HL-60 (cell line): ENCODE results near the gene GDPD4.

ENCODE experiments used
- GABPA ChIP-seq: IDR thresholded peaks from 2 replicates; pipeline ENCODE4 v1.6.1; 2012; ENCODE audit warnings: low read depth
- POLR2AphosphoS5 ChIP-seq: IDR thresholded peaks from 2 replicates; pipeline ENCODE4 v1.6.1; 2012; ENCODE audit warnings: low read depth
- SPI1 ChIP-seq: IDR thresholded peaks from 2 replicates; pipeline ENCODE4 v1.6.1; 2012; ENCODE audit warnings: low read depth, mild to moderate bottlenecking, borderline replicate concordance
- TF ChIP-seq, protein P1 (sequence below): IDR thresholded peaks from one replicate; pipeline ENCODE4 v1.5.1; 2011; ENCODE audit warnings: low read length, control low read depth, inconsistent platforms; ENCODE audit not compliant: insufficient read depth
- TF ChIP-seq, protein P2 (sequence below): IDR thresholded peaks from 2 replicates; pipeline ENCODE4 v1.6.1; 2012; ENCODE audit warnings: low read depth; ENCODE audit not compliant: insufficient replicate concordance

DNA sequence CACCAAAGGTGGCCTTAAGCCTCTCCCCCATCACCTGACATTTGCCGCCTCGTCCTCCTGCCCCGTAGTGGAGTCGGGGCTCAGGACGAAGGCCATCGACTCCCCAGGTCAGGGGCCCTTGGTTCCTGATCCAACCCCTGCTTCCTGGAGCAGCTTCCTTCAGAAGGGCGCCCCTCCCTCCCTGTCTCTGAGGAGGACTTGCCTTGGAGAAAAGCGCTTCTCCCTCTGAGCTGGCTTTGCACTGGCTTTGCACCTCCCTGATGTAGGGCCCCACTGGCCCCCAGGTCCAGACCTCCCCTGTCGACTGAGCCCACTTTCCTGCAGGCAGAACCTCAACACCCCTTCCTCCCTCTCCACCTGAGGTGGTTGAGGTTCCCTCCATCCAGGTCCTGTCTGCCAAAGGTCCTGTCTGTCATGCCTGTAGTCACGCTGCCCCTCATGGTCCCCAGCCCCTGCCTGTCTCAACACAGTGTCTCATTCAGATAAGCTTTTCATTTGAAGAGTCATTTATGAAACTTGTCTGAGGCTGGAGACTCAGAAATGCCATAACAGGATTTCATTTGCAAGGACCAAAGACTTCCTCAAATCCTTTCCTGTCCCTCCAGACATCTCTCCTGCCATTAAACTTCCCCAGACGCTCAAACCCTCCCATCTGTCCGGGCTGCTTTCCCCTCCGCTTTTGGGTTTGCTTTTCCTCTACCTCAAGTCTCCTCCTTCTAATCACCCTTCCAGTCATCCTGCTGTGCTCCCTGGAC, 95.0 kb downstream of the GDPD4 start:
- TF ChIP-seq, protein P1, sequence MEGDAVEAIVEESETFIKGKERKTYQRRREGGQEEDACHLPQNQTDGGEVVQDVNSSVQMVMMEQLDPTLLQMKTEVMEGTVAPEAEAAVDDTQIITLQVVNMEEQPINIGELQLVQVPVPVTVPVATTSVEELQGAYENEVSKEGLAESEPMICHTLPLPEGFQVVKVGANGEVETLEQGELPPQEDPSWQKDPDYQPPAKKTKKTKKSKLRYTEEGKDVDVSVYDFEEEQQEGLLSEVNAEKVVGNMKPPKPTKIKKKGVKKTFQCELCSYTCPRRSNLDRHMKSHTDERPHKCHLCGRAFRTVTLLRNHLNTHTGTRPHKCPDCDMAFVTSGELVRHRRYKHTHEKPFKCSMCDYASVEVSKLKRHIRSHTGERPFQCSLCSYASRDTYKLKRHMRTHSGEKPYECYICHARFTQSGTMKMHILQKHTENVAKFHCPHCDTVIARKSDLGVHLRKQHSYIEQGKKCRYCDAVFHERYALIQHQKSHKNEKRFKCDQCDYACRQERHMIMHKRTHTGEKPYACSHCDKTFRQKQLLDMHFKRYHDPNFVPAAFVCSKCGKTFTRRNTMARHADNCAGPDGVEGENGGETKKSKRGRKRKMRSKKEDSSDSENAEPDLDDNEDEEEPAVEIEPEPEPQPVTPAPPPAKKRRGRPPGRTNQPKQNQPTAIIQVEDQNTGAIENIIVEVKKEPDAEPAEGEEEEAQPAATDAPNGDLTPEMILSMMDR: no peak
- TF ChIP-seq POLR2AphosphoS5 (no peak), SPI1 (peak; percentile 50; the same call in 1 of the 2 replicates), GABPA (no peak)
- TF ChIP-seq, protein P2, sequence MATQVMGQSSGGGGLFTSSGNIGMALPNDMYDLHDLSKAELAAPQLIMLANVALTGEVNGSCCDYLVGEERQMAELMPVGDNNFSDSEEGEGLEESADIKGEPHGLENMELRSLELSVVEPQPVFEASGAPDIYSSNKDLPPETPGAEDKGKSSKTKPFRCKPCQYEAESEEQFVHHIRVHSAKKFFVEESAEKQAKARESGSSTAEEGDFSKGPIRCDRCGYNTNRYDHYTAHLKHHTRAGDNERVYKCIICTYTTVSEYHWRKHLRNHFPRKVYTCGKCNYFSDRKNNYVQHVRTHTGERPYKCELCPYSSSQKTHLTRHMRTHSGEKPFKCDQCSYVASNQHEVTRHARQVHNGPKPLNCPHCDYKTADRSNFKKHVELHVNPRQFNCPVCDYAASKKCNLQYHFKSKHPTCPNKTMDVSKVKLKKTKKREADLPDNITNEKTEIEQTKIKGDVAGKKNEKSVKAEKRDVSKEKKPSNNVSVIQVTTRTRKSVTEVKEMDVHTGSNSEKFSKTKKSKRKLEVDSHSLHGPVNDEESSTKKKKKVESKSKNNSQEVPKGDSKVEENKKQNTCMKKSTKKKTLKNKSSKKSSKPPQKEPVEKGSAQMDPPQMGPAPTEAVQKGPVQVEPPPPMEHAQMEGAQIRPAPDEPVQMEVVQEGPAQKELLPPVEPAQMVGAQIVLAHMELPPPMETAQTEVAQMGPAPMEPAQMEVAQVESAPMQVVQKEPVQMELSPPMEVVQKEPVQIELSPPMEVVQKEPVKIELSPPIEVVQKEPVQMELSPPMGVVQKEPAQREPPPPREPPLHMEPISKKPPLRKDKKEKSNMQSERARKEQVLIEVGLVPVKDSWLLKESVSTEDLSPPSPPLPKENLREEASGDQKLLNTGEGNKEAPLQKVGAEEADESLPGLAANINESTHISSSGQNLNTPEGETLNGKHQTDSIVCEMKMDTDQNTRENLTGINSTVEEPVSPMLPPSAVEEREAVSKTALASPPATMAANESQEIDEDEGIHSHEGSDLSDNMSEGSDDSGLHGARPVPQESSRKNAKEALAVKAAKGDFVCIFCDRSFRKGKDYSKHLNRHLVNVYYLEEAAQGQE: no peak
